Stimulated activated naive CD8-positive, alpha-beta T cell treated with anti-CD3 and anti-CD28 coated beads, Interleukin-15, amount 100 ng/mL, for 72 hours (primary cell): ENCODE results near the gene VAV3.

Experiments
- ATAC-seq: fragments of 150-1000 bp; cut with Tn5 transposase; 2 replicates; pipeline ENCODE4 v1.10.0; 2021; ENCODE audit warnings: mild to moderate bottlenecking, moderate library complexity
- DNase-seq, 2 donors: peaks; one replicate each; pipeline ENCODE4 v3.0.0; 2021 to 2022
- H3K27ac Mint-ChIP-seq, 2 donors: one replicate each; pipeline ENCODE4 v1.8.0; 2022; ENCODE audit warnings: mild to moderate bottlenecking in 2 of 2, mixed read lengths in 2 of 2, moderate library complexity in 2 of 2
- H3K27me3 Mint-ChIP-seq: one replicate; pipeline ENCODE4 v1.8.0; 2022; ENCODE audit warnings: mixed read lengths
- H3K4me1 Mint-ChIP-seq: one replicate; pipeline ENCODE4 v1.8.0; 2022; ENCODE audit warnings: mild to moderate bottlenecking, mixed read lengths
- H3K4me3 Mint-ChIP-seq, 2 donors: one replicate each; pipeline ENCODE4 v1.8.0; 2022; ENCODE audit warnings: mild to moderate bottlenecking in 2 of 2, mixed read lengths in 2 of 2, moderate library complexity in 1 of 2
- H3K9me3 Mint-ChIP-seq, 2 donors: one replicate each; pipeline ENCODE4 v1.8.0; 2022; ENCODE audit warnings: mixed read lengths in 2 of 2

The VAV3 gene

DNA sequence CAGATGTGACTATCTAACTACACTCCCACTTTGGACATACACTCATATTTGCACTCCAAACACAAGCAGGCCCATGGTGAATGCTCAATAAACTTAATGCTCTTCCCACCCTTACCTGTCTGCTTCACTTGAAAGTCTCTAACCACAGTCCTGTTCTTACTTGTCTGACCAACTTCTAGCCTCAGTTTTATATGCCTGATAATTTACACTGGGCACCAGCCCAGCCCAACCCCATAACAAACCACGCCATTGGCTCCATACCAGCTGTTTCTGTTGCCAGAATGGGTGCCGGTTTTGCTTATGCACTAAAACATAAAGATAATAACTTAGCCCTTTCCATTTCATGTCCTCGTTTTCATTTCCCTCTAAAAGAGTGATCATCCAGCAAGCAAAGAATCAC is 428.7 kb downstream of the VAV3 start:
- ATAC-seq (no peak), DNase-seq (no peak)
- Mint-ChIP-seq H3K27ac (no peak overlapping the region), H3K27me3 (no peaks in the 10 kb centered on the region), H3K4me1 (no peaks in the 10 kb centered on the region), H3K4me3 (no peak overlapping the region), H3K9me3 (no peaks in the 10 kb centered on the region)

DNA sequence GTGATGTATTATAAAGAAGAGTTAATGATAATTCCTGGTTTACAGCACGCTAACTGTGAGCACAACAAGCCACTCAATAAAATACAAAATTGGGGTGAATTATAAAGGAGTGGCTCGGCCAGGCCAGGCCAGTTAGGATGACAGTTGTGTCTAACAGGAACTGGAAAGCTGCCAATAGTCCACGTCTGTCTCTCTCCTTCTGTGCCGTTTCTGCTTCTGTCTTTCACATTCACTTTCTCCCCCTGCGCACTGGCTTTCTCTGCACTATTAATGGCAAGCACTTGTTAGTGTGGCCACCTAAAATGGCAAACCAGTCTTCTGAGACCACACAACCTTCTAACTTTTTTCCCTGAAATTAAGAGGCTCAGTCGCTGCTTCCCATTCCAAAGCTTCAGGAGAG is 429.9 kb downstream of the VAV3 start:
- no peak overlapping the region for H3K4me3 Mint-ChIP-seq
- H3K27me3 Mint-ChIP-seq = peaks cover 7% of the 10 kb centered on the region
- ATAC-seq = no peak
- no peaks in the 10 kb centered on the region for H3K4me1 Mint-ChIP-seq
- no peaks in the 10 kb centered on the region for H3K9me3 Mint-ChIP-seq
- no peak overlapping the region for H3K27ac Mint-ChIP-seq
- no peak for DNase-seq

DNA sequence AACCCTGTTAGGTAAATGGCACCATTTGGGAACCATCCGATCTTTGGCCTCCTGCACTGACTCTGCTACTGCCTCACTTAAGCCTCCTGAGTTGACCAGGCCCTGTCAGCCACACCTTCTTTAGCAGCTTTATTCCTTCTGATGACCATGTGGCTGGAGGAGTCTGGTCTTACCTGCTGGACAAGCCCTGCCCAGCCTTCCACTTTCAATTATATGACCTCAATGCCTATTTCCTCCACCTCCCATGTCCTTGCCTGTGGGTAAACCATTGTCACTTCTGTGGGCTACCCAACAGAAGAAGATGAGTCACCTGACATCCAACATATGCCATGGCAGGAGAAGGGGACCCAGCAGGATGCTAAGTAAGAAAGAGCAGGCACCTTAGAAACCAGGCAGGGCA is 430.3 kb downstream of the VAV3 start:
- Mint-ChIP-seq H3K27me3 (peaks cover 10% of the 10 kb centered on the region), H3K4me1 (no peaks in the 10 kb centered on the region), H3K9me3 (no peaks in the 10 kb centered on the region), H3K4me3 (no peak overlapping the region), H3K27ac (no peak overlapping the region)
- no peak for ATAC-seq
- DNase-seq = no peak

DNA sequence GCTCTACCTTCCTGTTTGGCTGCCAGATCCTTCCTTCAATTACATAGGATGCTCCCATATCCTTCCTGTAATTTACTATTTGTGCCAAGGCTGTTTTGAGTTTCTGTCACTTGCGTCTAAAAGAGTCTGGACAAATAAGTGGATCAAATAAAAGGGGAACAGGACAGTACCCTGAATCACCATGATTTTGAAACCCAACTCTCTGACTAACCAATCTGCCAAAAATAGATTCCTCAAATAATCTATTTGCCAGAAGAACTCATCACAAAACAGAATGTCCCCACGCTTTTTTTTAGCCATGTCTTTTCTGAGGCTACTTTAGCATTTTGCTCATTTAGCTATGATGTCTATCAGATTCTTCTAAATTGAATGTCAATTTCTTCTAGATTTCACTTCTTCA is 431.5 kb downstream of the VAV3 start:
- ATAC-seq (no peak), DNase-seq (no peak)
- no peaks in the 10 kb centered on the region for H3K4me1 Mint-ChIP-seq
- H3K27me3 Mint-ChIP-seq = peaks cover 18% of the 10 kb centered on the region
- no peaks in the 10 kb centered on the region for H3K9me3 Mint-ChIP-seq
- H3K4me3 Mint-ChIP-seq = no peak overlapping the region
- H3K27ac Mint-ChIP-seq = no peak overlapping the region

DNA sequence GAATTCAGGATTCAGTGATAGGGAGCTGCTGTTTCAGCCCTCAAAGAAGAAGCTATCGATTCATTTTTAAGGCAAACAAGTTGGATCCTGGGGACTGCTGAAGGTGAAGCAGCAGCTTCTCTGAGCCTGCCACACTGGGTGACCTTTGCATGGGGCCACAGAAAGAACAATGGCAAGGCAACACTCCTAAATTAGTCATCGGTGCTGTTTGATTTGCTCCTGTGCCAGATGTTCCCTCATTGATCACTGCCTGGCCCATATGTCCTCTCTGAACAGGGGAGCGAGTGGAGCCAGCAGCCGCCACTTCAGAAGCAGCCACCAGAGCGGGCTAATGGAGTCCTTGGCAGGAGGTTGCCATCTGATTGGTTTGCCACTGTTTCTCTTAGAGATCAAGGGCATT is 432.7 kb downstream of the VAV3 start:
- no peak for DNase-seq
- ATAC-seq = no peak
- H3K27me3 Mint-ChIP-seq = peaks cover 26% of the 10 kb centered on the region
- H3K4me1 Mint-ChIP-seq = no peaks in the 10 kb centered on the region
- no peaks in the 10 kb centered on the region for H3K9me3 Mint-ChIP-seq
- H3K27ac Mint-ChIP-seq = no peak overlapping the region
- H3K4me3 Mint-ChIP-seq = no peak overlapping the region

DNA sequence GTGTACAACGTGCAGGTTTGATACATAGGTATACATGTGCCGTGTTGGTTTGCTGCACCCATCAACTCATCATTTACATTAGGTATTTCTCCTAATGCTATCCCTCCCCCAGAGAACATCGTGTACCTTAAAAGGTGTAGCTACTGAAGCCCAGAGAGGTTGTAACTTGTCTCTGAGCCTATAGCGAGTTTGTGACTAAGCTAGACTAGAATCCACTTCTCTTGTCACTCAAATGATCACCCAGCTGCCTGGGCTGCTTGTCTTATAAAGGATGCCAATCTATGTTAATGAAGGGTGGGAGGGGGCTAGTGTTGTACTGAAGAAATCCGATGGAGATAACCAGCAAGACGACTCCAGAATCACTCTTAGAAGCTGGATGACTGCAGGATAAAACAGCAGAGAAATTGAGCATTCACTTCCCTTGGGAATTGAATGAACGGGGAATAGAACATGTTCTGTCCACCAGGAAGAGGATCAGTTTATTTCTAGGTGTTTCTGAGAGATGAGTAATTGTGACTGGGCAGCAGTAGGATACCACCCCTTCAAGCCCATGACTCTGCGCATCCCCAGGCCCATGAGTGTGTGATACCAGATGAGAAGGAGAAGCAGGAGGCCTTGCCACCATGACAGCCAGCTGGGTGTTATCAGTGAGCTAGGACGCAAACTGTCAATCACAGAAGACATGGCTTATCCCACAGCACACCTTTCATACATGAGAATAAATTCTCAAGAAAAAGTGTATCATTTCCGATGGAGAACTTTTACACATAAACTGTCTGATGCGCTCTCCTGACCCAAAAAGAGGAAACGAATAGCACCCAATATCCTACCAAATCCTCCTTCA is 433.7 kb downstream of the VAV3 start:
- no peak overlapping the region for H3K4me3 Mint-ChIP-seq
- H3K27ac Mint-ChIP-seq = no peak overlapping the region
- DNase-seq (no peak), ATAC-seq (no peak)
- no peaks in the 10 kb centered on the region for H3K4me1 Mint-ChIP-seq
- no peaks in the 10 kb centered on the region for H3K9me3 Mint-ChIP-seq
- peaks cover 26% of the 10 kb centered on the region for H3K27me3 Mint-ChIP-seq

DNA sequence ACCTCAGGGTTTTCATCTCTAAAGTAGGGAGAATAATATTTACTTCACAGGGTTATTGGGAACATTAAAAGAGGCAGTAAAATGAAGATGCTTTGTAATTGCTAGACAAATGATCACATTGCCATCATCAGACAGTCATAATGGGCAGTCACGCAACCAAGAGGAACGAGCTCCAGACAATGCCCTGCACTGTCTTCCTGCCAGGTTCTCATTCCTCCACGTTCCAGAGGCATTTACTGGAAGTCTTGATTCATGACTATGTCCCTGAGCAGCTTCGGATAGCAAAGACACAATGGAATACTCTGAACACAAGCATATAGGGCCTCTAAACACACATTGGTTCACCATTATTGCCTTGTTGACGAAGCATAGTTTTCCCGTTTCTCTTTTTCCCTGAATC is 434.4 kb downstream of the VAV3 start:
- Mint-ChIP-seq H3K4me1 (no peaks in the 10 kb centered on the region), H3K4me3 (no peak overlapping the region), H3K27me3 (peaks cover 26% of the 10 kb centered on the region), H3K9me3 (no peaks in the 10 kb centered on the region), H3K27ac (no peak overlapping the region)
- ATAC-seq (no peak), DNase-seq (no peak)

DNA sequence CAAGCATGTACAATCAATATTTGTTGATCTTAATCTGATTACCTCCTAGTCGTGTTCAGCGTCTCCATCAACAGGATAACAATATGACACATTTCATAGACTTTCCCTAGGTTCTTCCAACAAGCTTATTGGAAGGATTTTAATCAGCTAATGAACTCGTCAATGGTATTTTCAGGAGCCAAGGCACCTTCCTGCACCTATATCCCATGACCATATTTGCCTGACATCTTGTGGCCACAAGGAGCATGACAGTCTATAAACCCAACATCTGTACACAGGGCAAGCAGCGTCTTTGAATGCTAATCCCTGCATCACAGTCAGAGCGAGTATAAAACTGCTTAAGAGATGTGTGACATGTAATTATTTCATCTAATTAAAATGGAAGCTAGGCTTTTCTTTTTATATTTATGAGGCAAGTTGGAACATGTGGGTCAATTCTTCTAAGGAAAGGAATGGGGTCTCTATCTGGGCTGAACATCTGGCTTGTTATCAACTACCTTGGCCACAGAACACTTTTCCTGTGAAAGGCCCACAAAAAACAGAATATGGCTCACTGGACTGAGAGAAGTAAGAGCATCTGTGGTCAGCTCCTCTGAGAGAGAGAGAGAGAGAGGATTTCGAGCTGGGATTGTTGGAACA is 435.4 kb downstream of the VAV3 start:
- no peak overlapping the region for H3K4me3 Mint-ChIP-seq
- DNase-seq (peak in 1 of 2 donors; percentile 19), ATAC-seq (peak; percentile 76)
- H3K27ac Mint-ChIP-seq = no peak overlapping the region
- H3K27me3 Mint-ChIP-seq = peaks cover 26% of the 10 kb centered on the region
- H3K4me1 Mint-ChIP-seq = no peaks in the 10 kb centered on the region
- H3K9me3 Mint-ChIP-seq = no peaks in the 10 kb centered on the region

DNA sequence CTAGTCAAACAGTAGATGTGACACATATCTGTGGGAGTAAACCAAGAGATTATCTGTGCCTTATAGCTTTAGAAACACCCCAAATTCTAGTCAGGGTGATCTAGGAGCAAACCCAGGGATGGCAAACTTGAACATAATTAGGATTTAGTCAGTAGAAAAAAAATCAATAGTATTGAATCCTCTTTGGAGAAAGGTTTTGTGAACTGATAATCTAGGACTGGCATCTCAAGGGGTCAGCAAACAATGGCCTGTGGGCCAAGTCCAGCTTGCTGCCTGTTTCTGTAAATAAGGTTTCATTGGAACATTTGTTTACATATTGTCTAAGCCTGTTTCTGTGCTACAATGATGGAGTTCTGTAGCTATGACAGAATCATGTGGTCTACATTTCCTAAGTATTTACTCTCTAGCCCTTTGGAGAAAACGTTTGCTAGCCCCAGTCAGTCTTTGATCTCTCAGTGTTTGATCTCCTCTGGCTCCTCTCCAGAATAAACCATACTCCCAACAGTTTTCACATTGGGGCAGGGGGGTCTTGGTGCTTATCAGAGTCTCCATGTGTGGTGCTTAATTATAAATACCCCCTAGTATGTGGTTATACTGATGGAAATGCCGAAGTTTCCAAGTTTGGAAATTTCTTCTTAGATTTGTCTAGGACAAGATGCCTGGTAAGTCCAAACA is 438.3 kb downstream of the VAV3 start:
- Mint-ChIP-seq H3K27me3 (peaks cover 26% of the 10 kb centered on the region), H3K4me3 (no peak overlapping the region), H3K9me3 (no peaks in the 10 kb centered on the region), H3K4me1 (no peaks in the 10 kb centered on the region), H3K27ac (no peak overlapping the region)
- no peak for DNase-seq
- ATAC-seq = no peak

DNA sequence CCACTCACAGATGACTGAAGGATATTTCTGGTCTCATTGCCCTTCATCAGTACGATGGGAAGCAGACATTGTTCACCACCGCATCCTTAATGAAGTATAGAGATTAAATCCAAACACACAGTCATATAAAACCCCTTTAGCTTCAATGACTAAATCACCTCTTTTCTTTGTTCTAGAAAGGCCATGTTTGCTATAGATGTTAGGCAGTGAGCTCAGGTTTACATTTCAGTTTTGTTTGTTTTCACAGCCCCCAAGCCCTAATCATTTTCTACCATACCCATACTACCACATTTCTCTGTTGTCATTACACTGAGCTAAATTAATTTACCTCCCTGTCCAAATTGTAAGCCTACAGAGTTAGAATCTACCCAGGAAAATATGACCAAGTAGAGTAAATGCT is 439.0 kb downstream of the VAV3 start:
- peaks cover 25% of the 10 kb centered on the region for H3K27me3 Mint-ChIP-seq
- no peak for DNase-seq
- H3K27ac Mint-ChIP-seq = peak overlapping the region in 1 of 2 donors; percentile 36
- no peak for ATAC-seq
- H3K4me3 Mint-ChIP-seq = no peak overlapping the region
- H3K4me1 Mint-ChIP-seq = no peaks in the 10 kb centered on the region
- H3K9me3 Mint-ChIP-seq = no peaks in the 10 kb centered on the region

DNA sequence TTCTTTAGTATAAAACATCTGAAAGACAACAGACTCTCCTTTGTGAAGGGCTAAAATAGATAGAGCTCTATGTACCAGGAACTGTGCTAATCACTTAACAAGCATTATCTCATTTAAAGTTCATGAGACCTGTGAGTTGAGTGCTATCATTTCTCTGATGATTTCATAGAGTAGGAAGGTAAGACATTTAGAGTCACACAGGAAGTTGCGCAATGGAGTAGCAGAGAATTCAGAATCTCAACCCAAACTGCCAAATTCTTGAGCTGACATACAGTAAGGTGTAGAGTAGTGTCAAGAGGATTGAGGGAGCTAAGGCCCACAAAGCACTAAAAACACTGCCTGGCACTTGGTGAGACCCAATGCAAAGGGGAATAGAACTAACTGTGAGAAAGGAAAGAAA is 439.8 kb downstream of the VAV3 start:
- peak overlapping the region; percentile 35 to 38 for H3K27ac Mint-ChIP-seq
- DNase-seq = no peak
- peak; percentile 40 for ATAC-seq

DNA sequence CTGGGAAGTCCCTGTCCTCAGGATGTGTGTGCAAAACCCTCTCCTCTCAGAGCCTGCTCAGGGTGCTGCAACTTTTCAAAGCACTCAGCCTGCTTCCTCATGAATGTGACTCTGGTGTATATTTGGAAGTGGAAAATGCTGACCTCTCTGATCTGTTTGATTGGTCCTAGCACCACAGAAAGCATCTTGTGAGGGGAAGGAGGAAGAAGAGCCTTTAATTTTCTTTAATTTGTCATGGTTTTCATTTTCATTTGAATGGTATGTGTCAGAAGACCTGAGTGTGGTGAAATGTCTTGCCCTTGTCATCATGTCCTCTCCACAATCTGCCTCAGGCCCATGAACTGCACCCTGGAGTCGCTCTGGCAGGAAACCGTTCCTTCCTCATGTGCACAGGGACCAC is 440.7 kb downstream of the VAV3 start:
- DNase-seq = no peak
- Mint-ChIP-seq H3K4me1 (no peaks in the 10 kb centered on the region), H3K4me3 (no peak overlapping the region), H3K27me3 (peaks cover 13% of the 10 kb centered on the region), H3K27ac (no peak overlapping the region), H3K9me3 (no peaks in the 10 kb centered on the region)
- no peak for ATAC-seq

More for the DNA sequence above, 439.8 kb downstream of the VAV3 start:
- no peaks in the 10 kb centered on the region for H3K4me1 Mint-ChIP-seq
- no peaks in the 10 kb centered on the region for H3K9me3 Mint-ChIP-seq
- no peak overlapping the region for H3K4me3 Mint-ChIP-seq
- H3K27me3 Mint-ChIP-seq = peaks cover 19% of the 10 kb centered on the region

DNA sequence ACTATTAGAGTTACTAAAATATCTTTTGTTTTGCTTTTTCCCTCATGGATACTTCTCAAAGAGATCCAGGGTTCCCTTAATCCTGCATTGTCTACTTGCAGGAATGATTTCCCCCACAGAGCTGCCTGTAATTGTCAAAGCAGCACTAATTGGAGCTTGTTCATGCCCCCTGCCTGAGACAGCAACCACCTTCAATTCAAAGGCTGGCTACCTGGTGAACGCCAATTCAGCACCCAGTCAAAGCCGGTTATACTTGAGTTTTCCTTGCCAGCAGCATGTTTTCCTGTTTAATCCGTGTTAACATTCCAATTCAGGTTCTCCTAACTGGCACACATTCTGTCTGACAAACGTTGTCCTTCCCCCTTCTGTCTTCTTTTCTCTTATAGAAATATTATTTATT is 441.2 kb downstream of the VAV3 start:
- no peak overlapping the region for H3K27ac Mint-ChIP-seq

DNA sequence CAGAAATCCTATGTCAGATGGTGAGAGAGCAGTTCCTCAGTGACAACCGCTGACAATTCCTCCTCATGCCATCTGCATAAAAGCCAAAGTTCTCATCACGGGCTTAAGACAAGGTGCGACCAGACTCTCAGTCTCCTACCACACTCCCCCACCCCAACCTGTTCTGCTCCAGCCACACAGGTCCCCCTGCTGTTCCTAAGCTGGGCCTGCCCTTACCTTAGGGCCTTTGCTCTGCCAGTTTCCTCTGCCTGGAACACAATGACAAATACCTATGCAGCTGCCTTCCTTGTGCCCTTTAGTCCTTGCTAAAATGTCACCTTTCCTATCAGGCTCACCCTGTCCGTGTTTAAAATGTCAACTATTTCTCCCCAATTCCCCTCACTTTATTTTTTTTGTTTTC is 441.9 kb downstream of the VAV3 start:
- Mint-ChIP-seq H3K4me1 (no peaks in the 10 kb centered on the region), H3K27me3 (peaks cover 5% of the 10 kb centered on the region), H3K9me3 (no peaks in the 10 kb centered on the region), H3K27ac (no peak overlapping the region), H3K4me3 (no peak overlapping the region)
- ATAC-seq = no peak
- DNase-seq = no peak

More for the DNA sequence above, 441.2 kb downstream of the VAV3 start:
- ATAC-seq (no peak), DNase-seq (no peak)
- peaks cover 11% of the 10 kb centered on the region for H3K27me3 Mint-ChIP-seq
- no peaks in the 10 kb centered on the region for H3K9me3 Mint-ChIP-seq
- no peaks in the 10 kb centered on the region for H3K4me1 Mint-ChIP-seq
- H3K4me3 Mint-ChIP-seq = no peak overlapping the region
